Measurements from ENCODE around the gene KLHL3.

DNA sequence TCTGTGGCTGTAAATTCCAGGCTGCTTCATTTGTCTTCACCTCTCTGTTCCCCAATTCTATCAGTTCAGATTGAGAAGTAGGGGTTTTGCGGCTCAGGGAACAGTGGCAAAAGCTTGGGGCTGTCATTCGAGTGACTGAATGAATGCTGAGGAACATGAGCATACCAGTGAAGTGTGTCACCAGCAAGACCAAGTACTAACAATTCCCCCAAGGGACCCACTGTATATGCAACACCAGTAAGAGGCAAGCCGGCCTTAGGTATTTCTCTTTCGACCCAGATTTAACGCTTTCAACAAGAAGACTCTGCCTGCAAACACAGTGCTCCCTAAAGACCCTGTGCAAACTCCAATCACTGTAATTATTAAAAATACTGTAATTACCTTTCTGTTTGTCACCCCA, 25.8 kb downstream of the KLHL3 start:
- TF ChIP-seq, protein P1, sequence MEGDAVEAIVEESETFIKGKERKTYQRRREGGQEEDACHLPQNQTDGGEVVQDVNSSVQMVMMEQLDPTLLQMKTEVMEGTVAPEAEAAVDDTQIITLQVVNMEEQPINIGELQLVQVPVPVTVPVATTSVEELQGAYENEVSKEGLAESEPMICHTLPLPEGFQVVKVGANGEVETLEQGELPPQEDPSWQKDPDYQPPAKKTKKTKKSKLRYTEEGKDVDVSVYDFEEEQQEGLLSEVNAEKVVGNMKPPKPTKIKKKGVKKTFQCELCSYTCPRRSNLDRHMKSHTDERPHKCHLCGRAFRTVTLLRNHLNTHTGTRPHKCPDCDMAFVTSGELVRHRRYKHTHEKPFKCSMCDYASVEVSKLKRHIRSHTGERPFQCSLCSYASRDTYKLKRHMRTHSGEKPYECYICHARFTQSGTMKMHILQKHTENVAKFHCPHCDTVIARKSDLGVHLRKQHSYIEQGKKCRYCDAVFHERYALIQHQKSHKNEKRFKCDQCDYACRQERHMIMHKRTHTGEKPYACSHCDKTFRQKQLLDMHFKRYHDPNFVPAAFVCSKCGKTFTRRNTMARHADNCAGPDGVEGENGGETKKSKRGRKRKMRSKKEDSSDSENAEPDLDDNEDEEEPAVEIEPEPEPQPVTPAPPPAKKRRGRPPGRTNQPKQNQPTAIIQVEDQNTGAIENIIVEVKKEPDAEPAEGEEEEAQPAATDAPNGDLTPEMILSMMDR (conservative IDR thresholded peaks at IDR 0.05; ENCODE audit: low read depth, low read length) = no peak
- TF ChIP-seq EZH2 (IDR thresholded peaks at IDR 0.05; ENCODE audit: borderline replicate concordance, low read depth, low read length, poor library complexity, severe bottlenecking) = no peak

Measured in A673 (cell line).